NCI-H2029 (cell line): Measurements from ENCODE around the gene YWHAG.
"Not testable (repeated sequence)": the region's sequence is repeated elsewhere in the genome, so short reads cannot be mapped to it uniquely, and the experiment has no call there.

Experiments
- DNase-seq: peaks from one replicate; lab custom pipeline; 2025; lab: John Stamatoyannopoulos, UW

YWHAG gene

GRCh38 chr7:76318488-76319353, 40.1 kb downstream of the YWHAG start:
- no peak for DNase-seq

- peak; percentile 72 for DNase-seq
Observed at GRCh38 chr7:76317782-76318487, 40.9 kb downstream of the YWHAG start.

GRCh38 chr7:76316984-76317781, 41.6 kb downstream of the YWHAG start:
- no peak for DNase-seq

- no peak for DNase-seq
Observed at GRCh38 chr7:76315364-76315763, 43.4 kb downstream of the YWHAG start.

- DNase-seq, result not testable (repeated sequence)
Observed at GRCh38 chr7:76314740-76315139, 44.1 kb downstream of the YWHAG start.

GRCh38 chr7:76314042-76314721, 44.6 kb downstream of the YWHAG start:
- peak; percentile 61 for DNase-seq

GRCh38 chr7:76311838-76312237, 47.0 kb downstream of the YWHAG start:
- not testable (repeated sequence) for DNase-seq

GRCh38 chr7:76310102-76310957, 48.5 kb downstream of the YWHAG start:
- peak; percentile 40 for DNase-seq

- not testable (repeated sequence) for DNase-seq
Observed at GRCh38 chr7:76309341-76310101, 49.3 kb downstream of the YWHAG start.

GRCh38 chr7:76308874-76309273, 49.9 kb downstream of the YWHAG start:
- DNase-seq, result not testable (repeated sequence)

GRCh38 chr7:76304888-76305375, 53.9 kb downstream of the YWHAG start:
- no peak for DNase-seq

- DNase-seq, result peak; percentile 19
Observed at GRCh38 chr7:76303202-76304147, 55.3 kb downstream of the YWHAG start.

- peak; percentile 90 for DNase-seq
Observed at GRCh38 chr7:76302347-76303201, 56.2 kb downstream of the YWHAG start, which contains the start of gene HSPB1. HSPB1 (plus strand) TSS chr7:76302673; CDS start chr7:76302713, 40 bp downstream.

GRCh38 chr7:76301000-76301399, 57.8 kb downstream of the YWHAG start:
- DNase-seq, result no peak

- DNase-seq, result peak; percentile 76
Observed at GRCh38 chr7:76300166-76300731, 58.5 kb downstream of the YWHAG start.

GRCh38 chr7:76296743-76297740, 61.7 kb downstream of the YWHAG start:
- peak; percentile 25 for DNase-seq
